Activated CD4-positive, alpha-beta memory T cell treated with anti-CD3 and anti-CD28 coated beads, Interleukin-2, amount 10 ng/mL, durations not matched to agents 7 days and 5 days (primary cell): ENCODE results near the gene USP17L13. TPM values are rescaled to one million over a fixed set of nuclear protein-coding genes. Genes with fewer than 3 reads are reported as not detected.
A peak's percentile ranks its signal among the peaks of the same experiment; 100 is the strongest.
"Not testable (repeated sequence)": the region's sequence is repeated elsewhere in the genome, so short reads cannot be mapped to it uniquely, and the experiment has no call there.

Experiments used
- CTCF ChIA-PET: fragments of 350-600 bp; sonication (Branson Sonifier 250); formaldehyde crosslinking; loops from one replicate; lab custom pipeline; 2021; ENCODE audit warnings: antibody characterized with exemption, inconsistent platforms; lab: Charles Lee
- POLR2A ChIA-PET: fragments of 350-600 bp; sonication (Branson Sonifier 250); formaldehyde crosslinking; loops from one replicate; lab custom pipeline; 2021; ENCODE audit warnings: antibody characterized with exemption; lab: Charles Lee
- DNase-seq: peaks from one replicate; pipeline ENCODE4 v3.0.0-alpha.2; 2020
- H3K27ac Mint-ChIP-seq: one replicate; pipeline ENCODE4 v1.8.0; 2021; ENCODE audit warnings: mild to moderate bottlenecking, mixed read lengths
- H3K27me3 Mint-ChIP-seq: one replicate; pipeline ENCODE4 v1.8.0; 2021; ENCODE audit warnings: mixed read lengths
- H3K36me3 Mint-ChIP-seq: one replicate; pipeline ENCODE4 v1.8.0; 2021; ENCODE audit warnings: low read depth, mixed read lengths
- H3K4me1 Mint-ChIP-seq: one replicate; pipeline ENCODE4 v1.8.0; 2021; ENCODE audit warnings: mixed read lengths
- H3K4me3 Mint-ChIP-seq: one replicate; pipeline ENCODE4 v1.8.0; 2021; ENCODE audit warnings: mild to moderate bottlenecking, mixed read lengths
- H3K9me3 Mint-ChIP-seq: one replicate; pipeline ENCODE4 v1.8.0; 2021; ENCODE audit warnings: mixed read lengths
- total RNA-seq, 2 experiments: library from RNA; stranded (reverse); gene quantifications; one replicate each; pipeline ENCODE4 v1.2.3, GENCODE V29; 2021

The USP17L13 gene
- total RNA-seq, result not detected

- POLR2A ChIA-PET, CTCF ChIA-PET, H3K27me3 Mint-ChIP-seq: not testable (repeated sequence)
Measured at GRCh38 chr4:9224596-9224995, at the start of gene USP17L13. Gene USP17L13, plus strand, starts transcription at chr4:9224896. Its CDS starts 0 bp downstream, at chr4:9224896.

GRCh38 chr4:9210357-9210756 is 14.3 kb upstream of the USP17L13 start, which contains the start of gene USP17L10:
Gene USP17L10, plus strand, starts transcription at chr4:9210657. Its CDS starts 0 bp downstream, at chr4:9210657.
- H3K4me3 Mint-ChIP-seq, CTCF ChIA-PET, H3K9me3 Mint-ChIP-seq, H3K36me3 Mint-ChIP-seq, DNase-seq, POLR2A ChIA-PET, H3K4me1 Mint-ChIP-seq, H3K27ac Mint-ChIP-seq, H3K27me3 Mint-ChIP-seq: not testable (repeated sequence)

More at GRCh38 chr4:9224596-9224995, at the start of gene USP17L13:
- H3K4me1 Mint-ChIP-seq, DNase-seq, H3K36me3 Mint-ChIP-seq, H3K4me3 Mint-ChIP-seq, H3K9me3 Mint-ChIP-seq, H3K27ac Mint-ChIP-seq: not testable (repeated sequence)

GRCh38 chr4:9214701-9215100 is 10.0 kb upstream of the USP17L13 start:
- H3K4me3 Mint-ChIP-seq, DNase-seq, H3K27ac Mint-ChIP-seq, H3K4me1 Mint-ChIP-seq, H3K36me3 Mint-ChIP-seq, CTCF ChIA-PET, H3K27me3 Mint-ChIP-seq, H3K9me3 Mint-ChIP-seq, POLR2A ChIA-PET: not testable (repeated sequence)

GRCh38 chr4:9215105-9215504 is 9.6 kb upstream of the USP17L13 start, which contains the start of gene USP17L11:
Gene USP17L11, plus strand, starts transcription at chr4:9215405. Its CDS starts 0 bp downstream, at chr4:9215405.
- CTCF ChIA-PET, H3K27me3 Mint-ChIP-seq, H3K9me3 Mint-ChIP-seq: not testable (repeated sequence)

GRCh38 chr4:9219852-9220251 is 4.8 kb upstream of the USP17L13 start, which contains the start of gene USP17L12:
Gene USP17L12, plus strand, starts transcription at chr4:9220152. Its CDS starts 0 bp downstream, at chr4:9220152.
- H3K27ac Mint-ChIP-seq, CTCF ChIA-PET, H3K27me3 Mint-ChIP-seq, POLR2A ChIA-PET, H3K4me3 Mint-ChIP-seq, H3K4me1 Mint-ChIP-seq, H3K36me3 Mint-ChIP-seq, H3K9me3 Mint-ChIP-seq, DNase-seq: not testable (repeated sequence)

More at GRCh38 chr4:9215105-9215504, 9.6 kb upstream of the USP17L13 start, which contains the start of gene USP17L11:
- DNase-seq, POLR2A ChIA-PET, H3K4me3 Mint-ChIP-seq, H3K36me3 Mint-ChIP-seq, H3K4me1 Mint-ChIP-seq, H3K27ac Mint-ChIP-seq: not testable (repeated sequence)

- H3K27ac Mint-ChIP-seq, DNase-seq, H3K27me3 Mint-ChIP-seq, CTCF ChIA-PET, H3K9me3 Mint-ChIP-seq, H3K4me3 Mint-ChIP-seq, H3K36me3 Mint-ChIP-seq, POLR2A ChIA-PET, H3K4me1 Mint-ChIP-seq: not testable (repeated sequence)
Measured at GRCh38 chr4:9230249-9230648, 5.6 kb downstream of the USP17L13 start.

GRCh38 chr4:9234085-9234484 is 9.4 kb downstream of the USP17L13 start, which contains the start of gene USP17L15:
Gene USP17L15, plus strand, starts transcription at chr4:9234385. Its CDS starts 0 bp downstream, at chr4:9234385.
- H3K9me3 Mint-ChIP-seq, POLR2A ChIA-PET, H3K36me3 Mint-ChIP-seq, H3K27ac Mint-ChIP-seq, DNase-seq, H3K27me3 Mint-ChIP-seq, H3K4me1 Mint-ChIP-seq, CTCF ChIA-PET, H3K4me3 Mint-ChIP-seq: not testable (repeated sequence)

GRCh38 chr4:9238461-9238860 is 13.8 kb downstream of the USP17L13 start:
- H3K4me3 Mint-ChIP-seq, CTCF ChIA-PET, DNase-seq, H3K27me3 Mint-ChIP-seq, H3K9me3 Mint-ChIP-seq, H3K27ac Mint-ChIP-seq, H3K36me3 Mint-ChIP-seq, H3K4me1 Mint-ChIP-seq, POLR2A ChIA-PET: not testable (repeated sequence)

GRCh38 chr4:9243579-9243978 is 18.9 kb downstream of the USP17L13 start, which contains the start of gene USP17L17:
Gene USP17L17, plus strand, starts transcription at chr4:9243879. Its CDS starts 0 bp downstream, at chr4:9243879.
- H3K4me3 Mint-ChIP-seq, POLR2A ChIA-PET, H3K9me3 Mint-ChIP-seq, DNase-seq, CTCF ChIA-PET, H3K27ac Mint-ChIP-seq, H3K27me3 Mint-ChIP-seq, H3K4me1 Mint-ChIP-seq, H3K36me3 Mint-ChIP-seq: not testable (repeated sequence)

- H3K27me3 Mint-ChIP-seq, H3K4me1 Mint-ChIP-seq, H3K4me3 Mint-ChIP-seq, H3K9me3 Mint-ChIP-seq, H3K36me3 Mint-ChIP-seq, H3K27ac Mint-ChIP-seq, POLR2A ChIA-PET, CTCF ChIA-PET: not testable (repeated sequence)
- peak; percentile 14 for DNase-seq
Measured at GRCh38 chr4:9247953-9248680, 23.4 kb downstream of the USP17L13 start, which contains the start of gene USP17L18. Gene USP17L18, plus strand, starts transcription at chr4:9248630. Its CDS starts 0 bp downstream, at chr4:9248630.

GRCh38 chr4:9253078-9253477 is 28.4 kb downstream of the USP17L13 start, which contains the start of gene USP17L19:
Gene USP17L19, plus strand, starts transcription at chr4:9253378. Its CDS starts 0 bp downstream, at chr4:9253378.
- H3K36me3 Mint-ChIP-seq, POLR2A ChIA-PET, H3K27me3 Mint-ChIP-seq, H3K4me3 Mint-ChIP-seq, CTCF ChIA-PET, H3K9me3 Mint-ChIP-seq, H3K4me1 Mint-ChIP-seq, H3K27ac Mint-ChIP-seq, DNase-seq: not testable (repeated sequence)

- H3K27me3 Mint-ChIP-seq, H3K36me3 Mint-ChIP-seq, POLR2A ChIA-PET, H3K4me3 Mint-ChIP-seq, H3K9me3 Mint-ChIP-seq, H3K27ac Mint-ChIP-seq, CTCF ChIA-PET, H3K4me1 Mint-ChIP-seq, DNase-seq: not testable (repeated sequence)
Measured at GRCh38 chr4:9257824-9258223, 33.1 kb downstream of the USP17L13 start, which contains the start of gene USP17L20. Gene USP17L20, plus strand, starts transcription at chr4:9258124. Its CDS starts 0 bp downstream, at chr4:9258124.

- CTCF ChIA-PET, H3K9me3 Mint-ChIP-seq, H3K4me3 Mint-ChIP-seq, H3K4me1 Mint-ChIP-seq, DNase-seq, POLR2A ChIA-PET, H3K36me3 Mint-ChIP-seq, H3K27ac Mint-ChIP-seq, H3K27me3 Mint-ChIP-seq: not testable (repeated sequence)
Measured at GRCh38 chr4:9262572-9262971, 37.9 kb downstream of the USP17L13 start, which contains the start of gene USP17L21. Gene USP17L21, plus strand, starts transcription at chr4:9262872. Its CDS starts 0 bp downstream, at chr4:9262872.
